Measurements from ENCODE around the gene DCAF5.

- no peak for TF ChIP-seq CTCF (conservative IDR thresholded peaks at IDR 0.05; ENCODE audit: low read depth, low read length)
- TF ChIP-seq EZH2 (IDR thresholded peaks at IDR 0.05; ENCODE audit: borderline replicate concordance, low read depth, low read length, poor library complexity, severe bottlenecking) = no peak
Measured at GRCh38 chr14:69044965-69045555, 107.9 kb downstream of the DCAF5 start.

Measured in A673 (cell line).